Measurements from ENCODE around the gene ATG3. TPM values are rescaled to one million over a fixed set of nuclear protein-coding genes. Genes with fewer than 3 reads are reported as not detected.
A peak's percentile ranks its signal among the peaks of the same experiment; 100 is the strongest.

Gene ATG3
- total RNA-seq (10 to 100 TPM; 75.4 to 80.4 TPM), polyA plus RNA-seq (70.5 TPM)

DNA sequence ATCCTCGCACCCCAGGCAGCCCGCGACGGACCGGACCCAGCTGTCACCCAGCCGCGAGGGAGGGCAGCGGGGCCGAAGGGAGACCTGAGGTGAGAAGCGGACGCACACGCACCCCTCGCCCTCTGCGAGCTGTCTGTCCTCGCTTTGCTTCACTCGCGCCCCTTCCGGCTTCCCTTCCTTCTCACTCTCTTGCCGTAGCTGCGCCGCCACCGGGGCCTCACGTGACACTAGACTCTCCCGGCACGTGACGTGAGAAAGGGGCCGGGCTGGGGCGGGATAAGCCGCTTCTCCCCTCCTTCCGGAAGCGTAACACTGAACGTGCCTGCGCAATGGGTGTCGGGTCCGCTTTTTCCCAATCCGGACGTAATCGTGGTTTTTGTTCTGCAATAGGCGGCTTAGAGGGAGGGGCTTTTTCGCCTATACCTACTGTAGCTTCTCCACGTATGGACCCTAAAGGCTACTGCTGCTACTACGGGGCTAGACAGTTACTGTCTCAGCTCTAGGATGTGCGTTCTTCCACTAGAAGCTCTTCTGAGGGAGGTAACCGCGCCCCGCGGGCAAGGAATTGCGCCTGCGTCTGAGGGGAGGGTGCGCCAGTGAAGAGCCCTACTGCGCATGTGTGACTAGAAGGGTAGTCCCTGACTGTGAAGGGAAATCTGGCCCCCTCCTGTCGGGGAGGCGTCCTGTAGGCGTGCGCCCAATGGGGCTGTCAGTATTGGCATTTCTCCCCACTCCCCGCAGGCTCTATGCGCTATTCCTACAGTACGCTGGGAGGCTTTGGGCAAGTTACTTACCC lies at the start of gene ATG3, which contains the start of gene SLC35A5:
Gene ATG3 (minus strand): TSS at position 229 of the 796 bp plus-strand sequence. CDS start 434 bp downstream, outside the sequence.
Gene SLC35A5 (plus strand): TSS at position 312 of the 796 bp plus-strand sequence. CDS start 1,359 bp downstream, outside the sequence.
- peaks cover 25% of the 10 kb centered on the region for H3K4me1 ChIP-seq (ENCODE audit: insufficient read depth, low read length)
- POLR2A ChIA-PET = interaction anchor here (0.7 to 1.4 kb wide), 2 partner anchors 63 to 583 kb away, joined by 3 to 4 read pairs; partner anchors contain the start of genes ABHD10 and BTLA
- H3K27me3 Mint-ChIP-seq = no peaks in the 10 kb centered on the region

DNA sequence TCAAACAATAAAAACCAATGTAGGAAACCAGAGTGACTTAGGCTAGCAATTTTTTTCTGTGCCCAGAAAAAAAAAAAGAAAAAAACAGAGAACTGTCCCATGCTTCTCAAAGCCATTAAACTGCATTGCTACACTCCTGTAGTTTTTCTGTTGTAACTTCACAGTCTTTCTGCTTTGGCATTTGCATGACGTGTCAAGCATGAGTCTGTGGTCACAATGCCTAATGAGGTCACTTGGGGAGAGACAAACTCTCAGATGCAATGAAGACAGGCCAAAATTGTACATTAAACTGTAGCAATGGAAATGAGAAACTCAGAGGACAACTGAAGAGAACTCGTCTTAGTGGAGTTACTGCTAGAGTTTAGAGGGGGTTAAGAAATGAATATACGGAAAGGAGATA lies 48.4 kb upstream of the ATG3 start:
- no peaks in the 10 kb centered on the region for H3K4me1 ChIP-seq (ENCODE audit: insufficient read depth, low read length)
- Mint-ChIP-seq H3K27ac (no peak overlapping the region), H3K9me3 (no peaks in the 10 kb centered on the region), H3K4me3 (no peak overlapping the region), H3K27me3 (peaks cover 4 to 6% of the 10 kb centered on the region in 2 donors), H3K4me1 (peaks cover 0 to 2% (median 1%) of the 10 kb centered on the region in 3 donors), H3K36me3 (peaks cover 0 to 2% (median 0%) of the 10 kb centered on the region in 3 donors)
- no peak overlapping the region for H3K27ac ChIP-seq (ENCODE audit: low read depth, low read length)
- no peaks in the 10 kb centered on the region for H3K9me3 ChIP-seq (ENCODE audit: low read length)
- H3K4me3 ChIP-seq (ENCODE audit: low read length) = no peak overlapping the region
- no peak for DNase-seq
- POLR2A ChIA-PET = no interaction called here
- CTCF ChIA-PET = no interaction called here
- H3K27me3 ChIP-seq (ENCODE audit: insufficient read depth, low read length, poor library complexity, severe bottlenecking) = no peaks in the 10 kb centered on the region
- no peaks in the 10 kb centered on the region for H3K36me3 ChIP-seq (ENCODE audit: insufficient read depth, low read length)

More for the DNA sequence above, at the start of gene ATG3, which contains the start of gene SLC35A5:
- Histone ChIP-seq H3K4me3 (ENCODE audit: low read length) (peak within 1 kb of the TSS; percentile 95), H3K27me3 (ENCODE audit: insufficient read depth, low read length, poor library complexity, severe bottlenecking) (no peaks in the 10 kb centered on the region), H3K36me3 (ENCODE audit: insufficient read depth, low read length) (no peaks in the 10 kb centered on the region), H3K27ac (ENCODE audit: low read depth, low read length) (peak within 1 kb of the TSS; percentile 97), H3K9me3 (ENCODE audit: low read length) (no peaks in the 10 kb centered on the region)
- Mint-ChIP-seq H3K27ac (peak within 1 kb of the TSS; percentile 95 to 99 (median 99)), H3K4me3 (peak within 1 kb of the TSS; percentile 93 to 99 (median 98)), H3K9me3 (no peaks in the 10 kb centered on the region), H3K36me3 (peaks cover 0 to 50% (median 8%) of the 10 kb centered on the region in 3 donors), H3K4me1 (peaks cover 43 to 59% (median 56%) of the 10 kb centered on the region in 3 donors)
- DNase-seq = peak; percentile 98 to 100 (median 98)
- CTCF ChIA-PET = interaction anchor here (0.7 to 1.4 kb wide), 5 partner anchors 29 to 269 kb away, joined by 3 to 4 read pairs (median 4); partner anchors contain the start of gene SLC9C1

- H3K27me3 Mint-ChIP-seq = peaks cover 4% of the 10 kb centered on the region in 2 donors
- Histone ChIP-seq H3K4me3 (ENCODE audit: low read length) (no peak overlapping the region), H3K36me3 (ENCODE audit: insufficient read depth, low read length) (no peaks in the 10 kb centered on the region), H3K9me3 (ENCODE audit: low read length) (no peaks in the 10 kb centered on the region), H3K4me1 (ENCODE audit: insufficient read depth, low read length) (no peaks in the 10 kb centered on the region), H3K27ac (ENCODE audit: low read depth, low read length) (no peak overlapping the region), H3K27me3 (ENCODE audit: insufficient read depth, low read length, poor library complexity, severe bottlenecking) (no peaks in the 10 kb centered on the region)
- peaks cover 0 to 2% (median 0%) of the 10 kb centered on the region in 3 donors for H3K36me3 Mint-ChIP-seq
- peak overlapping the region in 1 of 8 donors; percentile 3 for H3K27ac Mint-ChIP-seq
- no peak overlapping the region for H3K4me3 Mint-ChIP-seq
- H3K4me1 Mint-ChIP-seq = peaks cover 7 to 8% (median 8%) of the 10 kb centered on the region in 3 donors
- DNase-seq = no peak
- H3K9me3 Mint-ChIP-seq = no peaks in the 10 kb centered on the region
- ChIA-PET POLR2A (interaction anchor here (1.1 kb wide), 1 partner anchor 26 kb away, joined by 3 read pairs; no protein-coding TSS in a partner anchor), CTCF (interaction anchor here (0.8 kb wide), 1 partner anchor 27 kb away, joined by 3 read pairs; no protein-coding TSS in a partner anchor)
Observed at GRCh38 chr3:112607863-112608262, 46.1 kb upstream of the ATG3 start.

GRCh38 chr3:112606098-112606497 lies 44.3 kb upstream of the ATG3 start:
- no peak for DNase-seq
- H3K27ac Mint-ChIP-seq = no peak overlapping the region
- peaks cover 8 to 15% (median 14%) of the 10 kb centered on the region in 3 donors for H3K4me1 Mint-ChIP-seq
- no peaks in the 10 kb centered on the region for H3K9me3 ChIP-seq (ENCODE audit: low read length)
- ChIA-PET POLR2A (no interaction called here), CTCF (no interaction called here)
- no peaks in the 10 kb centered on the region for H3K4me1 ChIP-seq (ENCODE audit: insufficient read depth, low read length)
- H3K27me3 Mint-ChIP-seq = peaks cover 3 to 4% of the 10 kb centered on the region in 2 donors
- H3K36me3 ChIP-seq (ENCODE audit: insufficient read depth, low read length) = no peaks in the 10 kb centered on the region
- H3K27ac ChIP-seq (ENCODE audit: low read depth, low read length) = no peak overlapping the region
- no peaks in the 10 kb centered on the region for H3K9me3 Mint-ChIP-seq
- H3K4me3 Mint-ChIP-seq = no peak overlapping the region
- no peak overlapping the region for H3K4me3 ChIP-seq (ENCODE audit: low read length)
- no peaks in the 10 kb centered on the region for H3K36me3 Mint-ChIP-seq
- no peaks in the 10 kb centered on the region for H3K27me3 ChIP-seq (ENCODE audit: insufficient read depth, low read length, poor library complexity, severe bottlenecking)

GRCh38 chr3:112605285-112605684 lies 43.5 kb upstream of the ATG3 start:
- no peaks in the 10 kb centered on the region for H3K4me1 ChIP-seq (ENCODE audit: insufficient read depth, low read length)
- Mint-ChIP-seq H3K27ac (no peak overlapping the region), H3K4me3 (no peak overlapping the region), H3K27me3 (peaks cover 3 to 4% of the 10 kb centered on the region in 2 donors), H3K4me1 (peaks cover 8 to 15% (median 14%) of the 10 kb centered on the region in 3 donors), H3K36me3 (no peaks in the 10 kb centered on the region), H3K9me3 (no peaks in the 10 kb centered on the region)
- no peaks in the 10 kb centered on the region for H3K27me3 ChIP-seq (ENCODE audit: insufficient read depth, low read length, poor library complexity, severe bottlenecking)
- no peak overlapping the region for H3K4me3 ChIP-seq (ENCODE audit: low read length)
- ChIA-PET CTCF (no interaction called here), POLR2A (no interaction called here)
- no peaks in the 10 kb centered on the region for H3K9me3 ChIP-seq (ENCODE audit: low read length)
- H3K36me3 ChIP-seq (ENCODE audit: insufficient read depth, low read length) = no peaks in the 10 kb centered on the region
- no peak overlapping the region for H3K27ac ChIP-seq (ENCODE audit: low read depth, low read length)
- no peak for DNase-seq

DNA sequence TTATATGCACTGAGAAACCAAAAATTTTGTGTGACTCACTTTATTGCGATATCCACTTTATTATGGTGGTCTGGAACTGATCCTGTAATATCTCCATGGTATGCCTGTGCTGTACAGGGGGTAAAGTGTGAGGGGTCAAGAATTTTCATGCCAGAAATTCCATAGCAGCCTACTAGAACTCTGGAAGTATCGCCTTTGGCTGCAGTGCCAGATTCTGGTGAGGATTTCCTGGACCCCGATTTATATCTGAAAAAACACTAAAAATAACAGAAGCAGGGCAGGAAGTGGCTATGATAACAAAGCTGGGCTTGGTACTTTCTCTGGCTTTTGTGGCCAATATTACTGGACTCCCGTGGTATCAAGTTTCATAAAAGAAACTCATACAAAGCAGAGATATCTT lies 42.8 kb upstream of the ATG3 start:
- Histone ChIP-seq H3K27ac (ENCODE audit: low read depth, low read length) (no peak overlapping the region), H3K4me3 (ENCODE audit: low read length) (no peak overlapping the region), H3K27me3 (ENCODE audit: insufficient read depth, low read length, poor library complexity, severe bottlenecking) (no peaks in the 10 kb centered on the region), H3K36me3 (ENCODE audit: insufficient read depth, low read length) (no peaks in the 10 kb centered on the region), H3K4me1 (ENCODE audit: insufficient read depth, low read length) (no peaks in the 10 kb centered on the region), H3K9me3 (ENCODE audit: low read length) (no peaks in the 10 kb centered on the region)
- CTCF ChIA-PET = no interaction called here
- no peaks in the 10 kb centered on the region for H3K36me3 Mint-ChIP-seq
- no peak overlapping the region for H3K27ac Mint-ChIP-seq
- no peaks in the 10 kb centered on the region for H3K9me3 Mint-ChIP-seq
- peaks cover 8 to 15% (median 14%) of the 10 kb centered on the region in 3 donors for H3K4me1 Mint-ChIP-seq
- H3K4me3 Mint-ChIP-seq = no peak overlapping the region
- DNase-seq = no peak
- peaks cover 3 to 4% of the 10 kb centered on the region in 2 donors for H3K27me3 Mint-ChIP-seq
- POLR2A ChIA-PET = no interaction called here

DNA sequence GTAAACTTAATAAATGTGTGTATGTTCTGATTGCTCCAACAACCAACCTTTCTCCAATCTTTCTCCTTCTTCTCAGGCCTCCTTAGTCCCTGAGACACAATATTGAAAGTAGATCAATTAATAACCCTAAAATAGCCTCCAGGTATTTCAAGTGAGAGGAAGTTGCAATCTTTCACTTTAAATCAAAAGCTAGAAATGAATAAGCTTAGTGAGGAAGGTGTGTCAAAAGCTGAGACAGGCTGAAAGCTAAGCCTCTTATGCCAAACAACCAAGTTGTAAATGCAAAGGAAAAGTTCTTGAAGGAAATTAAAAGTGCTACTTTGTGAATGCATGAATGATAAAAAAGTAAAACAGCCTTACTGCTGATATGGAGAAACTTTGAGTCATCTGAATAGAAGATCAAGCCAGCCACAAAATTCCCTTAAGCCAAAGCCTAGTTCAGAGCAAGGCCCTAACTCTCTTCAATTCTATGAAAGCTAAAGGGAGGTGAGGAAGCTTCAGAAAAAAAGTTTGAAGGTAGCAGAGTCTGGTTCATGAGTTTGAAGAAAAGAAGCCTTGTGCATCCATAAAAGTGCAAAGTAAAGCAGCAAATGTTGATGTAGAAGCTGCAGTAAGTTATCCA lies 40.6 kb upstream of the ATG3 start:
- ChIA-PET POLR2A (no interaction called here), CTCF (no interaction called here)
- no peak overlapping the region for H3K4me3 Mint-ChIP-seq

GRCh38 chr3:112598731-112599130 lies 37.0 kb upstream of the ATG3 start:
- ChIA-PET CTCF (no interaction called here), POLR2A (no interaction called here)
- Histone ChIP-seq H3K4me1 (ENCODE audit: insufficient read depth, low read length) (no peaks in the 10 kb centered on the region), H3K27ac (ENCODE audit: low read depth, low read length) (no peak overlapping the region), H3K4me3 (ENCODE audit: low read length) (no peak overlapping the region), H3K9me3 (ENCODE audit: low read length) (no peaks in the 10 kb centered on the region), H3K27me3 (ENCODE audit: insufficient read depth, low read length, poor library complexity, severe bottlenecking) (no peaks in the 10 kb centered on the region), H3K36me3 (ENCODE audit: insufficient read depth, low read length) (no peaks in the 10 kb centered on the region)
- peaks cover 0 to 1% of the 10 kb centered on the region in 2 donors for H3K27me3 Mint-ChIP-seq
- no peaks in the 10 kb centered on the region for H3K9me3 Mint-ChIP-seq
- H3K4me3 Mint-ChIP-seq = no peak overlapping the region
- peaks cover 0 to 8% (median 6%) of the 10 kb centered on the region in 3 donors for H3K4me1 Mint-ChIP-seq
- H3K36me3 Mint-ChIP-seq = peaks cover 5 to 14% (median 12%) of the 10 kb centered on the region in 3 donors
- no peak overlapping the region for H3K27ac Mint-ChIP-seq
- no peak for DNase-seq

More for the DNA sequence above, 40.6 kb upstream of the ATG3 start:
- Histone ChIP-seq H3K27ac (ENCODE audit: low read depth, low read length) (no peak overlapping the region), H3K4me3 (ENCODE audit: low read length) (no peak overlapping the region), H3K36me3 (ENCODE audit: insufficient read depth, low read length) (no peaks in the 10 kb centered on the region), H3K4me1 (ENCODE audit: insufficient read depth, low read length) (no peaks in the 10 kb centered on the region), H3K27me3 (ENCODE audit: insufficient read depth, low read length, poor library complexity, severe bottlenecking) (no peaks in the 10 kb centered on the region), H3K9me3 (ENCODE audit: low read length) (no peaks in the 10 kb centered on the region)
- Mint-ChIP-seq H3K36me3 (peaks cover 2 to 4% (median 3%) of the 10 kb centered on the region in 3 donors), H3K9me3 (no peaks in the 10 kb centered on the region), H3K27ac (peak overlapping the region in 1 of 8 donors; percentile 31), H3K27me3 (peaks cover 0 to 1% of the 10 kb centered on the region in 2 donors), H3K4me1 (peaks cover 8 to 15% (median 14%) of the 10 kb centered on the region in 3 donors)
- no peak for DNase-seq
